ENCODE data around the gene MAGEB6. TPM values are rescaled to one million over a fixed set of nuclear protein-coding genes. Genes with fewer than 3 reads are reported as not detected.
"Not testable (repeated sequence)": the region's sequence is repeated elsewhere in the genome, so short reads cannot be mapped to it uniquely, and the experiment has no call there.

MAGEB6 gene, protein sequence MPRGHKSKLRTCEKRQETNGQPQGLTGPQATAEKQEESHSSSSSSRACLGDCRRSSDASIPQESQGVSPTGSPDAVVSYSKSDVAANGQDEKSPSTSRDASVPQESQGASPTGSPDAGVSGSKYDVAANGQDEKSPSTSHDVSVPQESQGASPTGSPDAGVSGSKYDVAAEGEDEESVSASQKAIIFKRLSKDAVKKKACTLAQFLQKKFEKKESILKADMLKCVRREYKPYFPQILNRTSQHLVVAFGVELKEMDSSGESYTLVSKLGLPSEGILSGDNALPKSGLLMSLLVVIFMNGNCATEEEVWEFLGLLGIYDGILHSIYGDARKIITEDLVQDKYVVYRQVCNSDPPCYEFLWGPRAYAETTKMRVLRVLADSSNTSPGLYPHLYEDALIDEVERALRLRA
- not detected for total RNA-seq

GRCh38 chrX:26192204-26192603, at the start of gene MAGEB6:
Gene MAGEB6, plus strand, starts transcription at chrX:26192440. Its CDS starts 1,407 bp downstream, at chrX:26193847.
- DNase-seq = no peak
- TF ChIP-seq POLR2A (IDR thresholded peaks at IDR 0.05) = no peak
- TF ChIP-seq CTCF (IDR thresholded peaks at IDR 0.05) = no peak
- Histone ChIP-seq H3K36me3 (no peaks in the 10 kb centered on the region), H3K4me3 (replicated peaks in 1 of 3) (no peak within 1 kb of the TSS), H3K9me3 (no peaks in the 10 kb centered on the region), H3K27ac (no peak within 1 kb of the TSS), H3K27me3 (no peaks in the 10 kb centered on the region), H3K4me1 (no peaks in the 10 kb centered on the region)
- WGBS, 2 donors = 86 to 94% methylated on average over 3 to 11 of the region's 17 CpGs
- intact Hi-C loops (cut with DNase I) = no loop called here

DNA sequence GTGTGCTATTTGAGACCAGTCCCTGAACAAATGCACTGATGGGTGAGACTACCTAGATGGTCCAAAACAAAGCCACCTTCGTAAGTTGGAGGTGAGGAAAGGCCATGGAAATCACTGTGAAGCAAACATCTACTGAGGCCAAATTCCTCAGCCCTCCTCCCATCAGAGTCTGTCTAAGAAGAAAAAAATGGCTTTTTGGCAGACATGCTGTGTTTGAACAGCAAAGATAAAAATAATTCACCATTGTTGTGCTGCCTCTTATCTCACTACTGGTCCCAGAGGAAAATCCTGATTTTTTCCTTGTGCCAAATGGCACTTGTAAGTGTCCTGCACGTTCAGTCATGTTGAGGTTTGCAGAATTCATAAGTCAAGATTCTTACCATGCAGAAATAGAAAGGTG, 46.2 kb upstream of the MAGEB6 start:
- Histone ChIP-seq H3K9me3 (no peaks in the 10 kb centered on the region), H3K4me3 (replicated peaks in 1 of 3) (no peak overlapping the region), H3K36me3 (no peaks in the 10 kb centered on the region), H3K4me1 (no peaks in the 10 kb centered on the region), H3K27ac (no peak overlapping the region), H3K27me3 (no peaks in the 10 kb centered on the region)
- TF ChIP-seq CTCF (IDR thresholded peaks at IDR 0.05) (no peak), POLR2A (IDR thresholded peaks at IDR 0.05) (no peak)
- no peak for DNase-seq
- intact Hi-C loops (cut with DNase I) = no loop called here
- 28 to 46% methylated on average over 2 of the region's 2 CpGs for WGBS, 2 donors

GRCh38 chrX:26160301-26160700, 31.9 kb upstream of the MAGEB6 start, which contains the start of gene MAGEB6B:
Gene MAGEB6B, plus strand, starts transcription at chrX:26160601. Its CDS starts 0 bp downstream, at chrX:26160601.
- no peaks in the 10 kb centered on the region for H3K9me3 ChIP-seq
- no peaks in the 10 kb centered on the region for H3K4me1 ChIP-seq
- H3K27ac ChIP-seq = no peak within 1 kb of the TSS
- no peaks in the 10 kb centered on the region for H3K27me3 ChIP-seq
- H3K4me3 ChIP-seq (replicated peaks in 1 of 3) = no peak within 1 kb of the TSS
- intact Hi-C loops (cut with DNase I) = no loop called here
- no peak for DNase-seq
- H3K36me3 ChIP-seq = no peaks in the 10 kb centered on the region
- 94 to 96% methylated on average over 3 to 8 of the region's 10 CpGs for WGBS, 2 donors
- no peak for TF ChIP-seq POLR2A (IDR thresholded peaks at IDR 0.05)
- no peak for TF ChIP-seq CTCF (IDR thresholded peaks at IDR 0.05)

- Histone ChIP-seq H3K4me3 (replicated peaks in 1 of 3) (no peak overlapping the region), H3K27ac (no peak overlapping the region), H3K36me3 (no peaks in the 10 kb centered on the region), H3K9me3 (no peaks in the 10 kb centered on the region), H3K4me1 (no peaks in the 10 kb centered on the region), H3K27me3 (no peaks in the 10 kb centered on the region)
- no peak for DNase-seq
- TF ChIP-seq CTCF (IDR thresholded peaks at IDR 0.05) (no peak), POLR2A (IDR thresholded peaks at IDR 0.05) (no peak)
- intact Hi-C loops (cut with DNase I) = no loop called here
Measured at GRCh38 chrX:26203561-26203960, 11.3 kb downstream of the MAGEB6 start.

GRCh38 chrX:26204717-26205116, 12.5 kb downstream of the MAGEB6 start:
- WGBS, 2 donors = 89 to 93% methylated on average over 5 to 6 of the region's 27 CpGs
- H3K27ac ChIP-seq; H3K27me3 ChIP-seq; H3K4me3 ChIP-seq (replicated peaks in 1 of 3); H3K36me3 ChIP-seq; H3K4me1 ChIP-seq; H3K9me3 ChIP-seq; intact Hi-C loops (cut with DNase I); DNase-seq: not testable (repeated sequence)

All from thyroid gland (tissue), 4 donors.